Fibroblast of lung (primary cell): ENCODE results near the gene RNF217.

Experiments used
- CTCF ChIP-seq, 2 donors: IDR thresholded peaks in 1 of 2; conservative IDR thresholded peaks in 1 of 2; 1 replicate in 1 of 2; 2 replicates in 1 of 2; pipeline ENCODE4 v1.5.1; 2011 to 2012; ENCODE audit warnings: low read length in 2 of 2, control low read depth in 1 of 2, inconsistent platforms in 1 of 2, low read depth in 1 of 2, mild to moderate bottlenecking in 1 of 2
- EZH2 ChIP-seq: IDR thresholded peaks from 2 replicates; pipeline ENCODE4 v1.5.1; 2012; ENCODE audit warnings: low read length, control low read depth, mild to moderate bottlenecking; ENCODE audit errors: missing control alignments

- TF ChIP-seq EZH2, result no peak
- no peak for TF ChIP-seq CTCF (conservative IDR thresholded peaks at IDR 0.05 in 1 of 2, IDR thresholded peaks at IDR 0.05 in 1 of 2; ENCODE audit: low read depth in 1 of 2, low read length in 2 of 2)
Measured at GRCh38 chr6:124973780-124974179, 11.5 kb downstream of the RNF217 start.
